H9 (cell line): ENCODE data around the gene PPP1R9A. TPM values are rescaled to one million over a fixed set of nuclear protein-coding genes. Genes with fewer than 3 reads are reported as not detected.

Source experiments
- DNase-seq: peaks from one replicate; pipeline ENCODE4 v3.0.0-alpha.2; 2017
- H2AFZ ChIP-seq: one replicate; pipeline ENCODE4 v1.6.1; 2013; ENCODE audit warnings: mild to moderate bottlenecking, low read length, control low read depth, moderate library complexity
- H2AK5ac ChIP-seq: 2 replicates; pipeline ENCODE4 v1.6.1; 2013; ENCODE audit warnings: low read length, control low read depth, mixed read lengths; ENCODE audit not compliant: insufficient read length
- H2BK120ac ChIP-seq: one replicate; pipeline ENCODE4 v1.6.1; 2013; ENCODE audit warnings: low read depth, mild to moderate bottlenecking, low read length, control low read depth, inconsistent platforms; ENCODE audit not compliant: poor library complexity, severe bottlenecking
- H2BK12ac ChIP-seq: 2 replicates; pipeline ENCODE4 v1.6.1; 2013; ENCODE audit warnings: low read length, control low read depth, mixed read lengths, low read depth; ENCODE audit not compliant: insufficient read length
- H2BK15ac ChIP-seq: 2 replicates; pipeline ENCODE4 v1.6.1; 2013; ENCODE audit warnings: low read depth, low read length, control low read depth
- H2BK20ac ChIP-seq: one replicate; pipeline ENCODE4 v1.6.1; 2013; ENCODE audit warnings: low read depth, mild to moderate bottlenecking, low read length, control low read depth, inconsistent platforms; ENCODE audit not compliant: poor library complexity, severe bottlenecking
- H2BK5ac ChIP-seq: 2 replicates; pipeline ENCODE4 v1.6.1; 2013; ENCODE audit warnings: low read length, control low read depth, mixed read lengths; ENCODE audit not compliant: insufficient read length
- H3K14ac ChIP-seq: 2 replicates; pipeline ENCODE4 v1.6.1; 2013; ENCODE audit warnings: low read length, control low read depth; ENCODE audit not compliant: insufficient read depth
- H3K18ac ChIP-seq: 2 replicates; pipeline ENCODE4 v1.6.1; 2013; ENCODE audit warnings: low read depth, mild to moderate bottlenecking, mixed read lengths, low read length, control low read depth; ENCODE audit not compliant: insufficient read length
- H3K23ac ChIP-seq: 2 replicates; pipeline ENCODE4 v1.6.1; 2013; ENCODE audit warnings: low read length, control low read depth, mixed read lengths, low read depth; ENCODE audit not compliant: insufficient read length
- H3K23me2 ChIP-seq: 2 replicates; pipeline ENCODE4 v1.6.1; 2013; ENCODE audit warnings: low read depth, mild to moderate bottlenecking, mixed read lengths, low read length, control low read depth; ENCODE audit not compliant: insufficient read length, poor library complexity, severe bottlenecking
- H3K27ac ChIP-seq: 2 replicates; pipeline ENCODE4 v1.5.1; 2013; ENCODE audit warnings: low read length, control low read depth, mixed read lengths, low read depth; ENCODE audit not compliant: insufficient read length
- H3K27me3 ChIP-seq: 2 replicates; pipeline ENCODE4 v1.6.1; 2013; ENCODE audit warnings: low read length, control low read depth, inconsistent platforms; ENCODE audit not compliant: insufficient read depth
- H3K4ac ChIP-seq: 2 replicates; pipeline ENCODE4 v1.6.1; 2013; ENCODE audit warnings: low read depth, mild to moderate bottlenecking, control low read depth, inconsistent platforms, low read length, moderate library complexity
- H3K4me1 ChIP-seq: 2 replicates; pipeline ENCODE4 v1.6.1; 2013; ENCODE audit warnings: low read length, control low read depth, inconsistent platforms; ENCODE audit not compliant: insufficient read depth
- H3K4me2 ChIP-seq: 2 replicates; pipeline ENCODE4 v1.6.1; 2013; ENCODE audit warnings: low read length, control low read depth, mixed read lengths; ENCODE audit not compliant: insufficient read length, insufficient read depth
- H3K56ac ChIP-seq: 2 replicates; pipeline ENCODE4 v1.6.1; 2013; ENCODE audit warnings: low read depth, mild to moderate bottlenecking, mixed read lengths, low read length, control low read depth; ENCODE audit not compliant: insufficient read length
- H3K79me1 ChIP-seq: 2 replicates; pipeline ENCODE4 v1.6.1; 2013; ENCODE audit warnings: low read depth, mild to moderate bottlenecking, moderate library complexity, low read length, control low read depth, inconsistent platforms; ENCODE audit not compliant: insufficient read depth, poor library complexity, severe bottlenecking
- H3K79me2 ChIP-seq: 2 replicates; pipeline ENCODE4 v1.6.1; 2013; ENCODE audit warnings: low read length, control low read depth, inconsistent platforms; ENCODE audit not compliant: insufficient read depth
- H3K9ac ChIP-seq: 2 replicates; pipeline ENCODE4 v1.6.1; 2013; ENCODE audit warnings: low read length, control low read depth, mixed read lengths; ENCODE audit not compliant: insufficient read length; ENCODE audit errors: extremely low read depth
- H3K9me3 ChIP-seq: one replicate; pipeline ENCODE4 v1.6.1; 2013; ENCODE audit warnings: low read depth, low read length, inconsistent platforms; ENCODE audit not compliant: control insufficient read depth
- H3T11ph ChIP-seq: one replicate; pipeline ENCODE4 v1.6.1; 2013; ENCODE audit warnings: mild to moderate bottlenecking, low read length, control low read depth, inconsistent platforms
- H4K20me1 ChIP-seq: one replicate; pipeline ENCODE4 v1.6.1; 2013; ENCODE audit not compliant: control insufficient read depth, insufficient read length, insufficient read depth
- H4K5ac ChIP-seq: 2 replicates; pipeline ENCODE4 v1.6.1; 2013; ENCODE audit warnings: low read depth, mild to moderate bottlenecking, mixed read lengths, low read length, control low read depth; ENCODE audit not compliant: insufficient read length
- H4K8ac ChIP-seq: replicated peaks from 2 replicates; pipeline ENCODE4 v1.6.1; 2013; ENCODE audit warnings: low read length, control low read depth, mixed read lengths, low read depth; ENCODE audit not compliant: insufficient read length
- H4K91ac ChIP-seq: 2 replicates; pipeline ENCODE4 v1.6.1; 2013; ENCODE audit warnings: low read depth, mild to moderate bottlenecking, moderate library complexity, mixed read lengths, low read length, control low read depth; ENCODE audit not compliant: insufficient read length
- H3K27ac Mint-ChIP-seq, 3 experiments: 2 replicates in 2 of 3; 3 replicates in 1 of 3; pipeline ENCODE4 v1.8.0; 2020 to 2021; ENCODE audit warnings: mixed read lengths in 3 of 3, mild to moderate bottlenecking in 1 of 3, moderate library complexity in 1 of 3
- H3K27me3 Mint-ChIP-seq: 2 replicates; pipeline ENCODE4 v1.8.0; 2021; ENCODE audit warnings: low read depth, mild to moderate bottlenecking, moderate library complexity, mixed read lengths
- H3K36me3 Mint-ChIP-seq, 3 experiments: 2 replicates in 2 of 3; 3 replicates in 1 of 3; pipeline ENCODE4 v1.8.0; 2020 to 2021; ENCODE audit warnings: low read depth in 3 of 3, mixed read lengths in 3 of 3; ENCODE audit not compliant: insufficient read depth in 1 of 3
- H3K4me1 Mint-ChIP-seq, 2 experiments: 2 replicates each; pipeline ENCODE4 v1.8.0; 2020; ENCODE audit warnings: mixed read lengths in 2 of 2
- H3K4me3 Mint-ChIP-seq, 2 experiments: 2 replicates in 1 of 2; 3 replicates in 1 of 2; pipeline ENCODE4 v1.8.0; 2020 to 2021; ENCODE audit warnings: mild to moderate bottlenecking in 2 of 2, mixed read lengths in 2 of 2, moderate library complexity in 1 of 2
- H3K9me3 Mint-ChIP-seq, 2 experiments: 2 replicates in 1 of 2; 3 replicates in 1 of 2; pipeline ENCODE4 v1.8.0; 2020; ENCODE audit warnings: mild to moderate bottlenecking in 2 of 2, mixed read lengths in 2 of 2, moderate library complexity in 1 of 2
- CTCF ChIP-seq: fragments of 200-600 bp; sonication (generic); conservative IDR thresholded peaks from 3 replicates; pipeline ENCODE4 v1.8.0; 2021; ENCODE audit warnings: antibody characterized with exemption, mild to moderate bottlenecking
- total RNA-seq: library from RNA; stranded (reverse); gene quantifications from 2 replicates; pipeline ENCODE4 v1.2.1, GENCODE V29; 2021

PPP1R9A gene
- total RNA-seq, 1 experiment from 2014 or later: 17.0 TPM

GRCh38 chr7:95035295-95035694 lies 127.9 kb downstream of the PPP1R9A start:
- no peak overlapping the region for H3K27ac Mint-ChIP-seq
- Histone ChIP-seq H3K18ac (no peak overlapping the region), H2BK15ac (no peak overlapping the region), H3K23ac (no peak overlapping the region), H2BK12ac (no peak overlapping the region), H3K4me2 (no peak overlapping the region), H3K9ac (no peak overlapping the region), H2BK5ac (no peak overlapping the region), H4K8ac (no peak overlapping the region), H2AFZ (no peak overlapping the region), H3K14ac (no peak overlapping the region), H4K20me1 (no peaks in the 10 kb centered on the region), H3K56ac (no peak overlapping the region), H3K9me3 (no peaks in the 10 kb centered on the region), H3T11ph (no peak overlapping the region), H2AK5ac (no peak overlapping the region), H3K4me1 (no peaks in the 10 kb centered on the region), H2BK120ac (no peak overlapping the region), H3K27me3 (no peaks in the 10 kb centered on the region), H3K23me2 (no peaks in the 10 kb centered on the region), H4K91ac (no peak overlapping the region), H3K79me1 (no peaks in the 10 kb centered on the region), H2BK20ac (no peak overlapping the region), H3K27ac (no peak overlapping the region), H3K4ac (no peak overlapping the region), H4K5ac (no peak overlapping the region), H3K79me2 (no peaks in the 10 kb centered on the region)
- H3K36me3 Mint-ChIP-seq: no peaks in the 10 kb centered on the region
- peaks cover 0 to 5% of the 10 kb centered on the region in 2 experiments; a peak in 1 of 4 replicates for H3K4me1 Mint-ChIP-seq
- H3K4me3 Mint-ChIP-seq: no peak overlapping the region
- H3K27me3 Mint-ChIP-seq: no peaks in the 10 kb centered on the region
- TF ChIP-seq CTCF: no peak
- DNase-seq: no peak
- H3K9me3 Mint-ChIP-seq: no peaks in the 10 kb centered on the region
